GM12874 (cell line): ENCODE results near the gene ZNG1C.
"Not testable (repeated sequence)": the region's sequence is repeated elsewhere in the genome, so short reads cannot be mapped to it uniquely, and the experiment has no call there.

Experiments used
- TF ChIP-seq, protein P1 (sequence below): IDR thresholded peaks from 2 replicates; pipeline ENCODE4 v1.5.1; 2011; ENCODE audit warnings: low read depth, mild to moderate bottlenecking, control low read depth, low read length, moderate library complexity; ENCODE audit not compliant: insufficient read depth

Gene ZNG1C

DNA sequence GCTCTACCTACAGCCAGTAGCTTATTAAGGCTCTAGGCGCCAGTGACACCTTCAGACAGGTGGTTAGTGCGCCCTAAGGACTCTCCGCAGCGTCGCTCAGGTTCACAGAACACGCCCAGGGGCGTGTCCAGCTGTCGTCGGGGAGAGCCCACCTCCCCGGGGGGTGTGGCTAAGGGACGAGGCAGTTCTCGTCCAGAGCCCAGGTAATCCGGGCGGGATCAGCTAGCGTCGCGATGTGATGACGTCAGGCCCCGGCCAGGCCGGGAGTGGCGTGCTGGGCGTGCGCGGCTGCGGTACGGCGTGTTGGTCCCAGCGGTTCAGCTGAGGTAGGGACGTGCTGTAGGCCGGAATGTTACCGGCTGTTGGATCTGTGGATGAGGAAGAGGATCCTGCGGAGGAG lies at the start of gene ZNG1C:
ZNG1C (plus strand) TSS at position 301 of the 400 bp plus-strand sequence; CDS start at position 350, 49 bp downstream.
- TF ChIP-seq, protein P1, sequence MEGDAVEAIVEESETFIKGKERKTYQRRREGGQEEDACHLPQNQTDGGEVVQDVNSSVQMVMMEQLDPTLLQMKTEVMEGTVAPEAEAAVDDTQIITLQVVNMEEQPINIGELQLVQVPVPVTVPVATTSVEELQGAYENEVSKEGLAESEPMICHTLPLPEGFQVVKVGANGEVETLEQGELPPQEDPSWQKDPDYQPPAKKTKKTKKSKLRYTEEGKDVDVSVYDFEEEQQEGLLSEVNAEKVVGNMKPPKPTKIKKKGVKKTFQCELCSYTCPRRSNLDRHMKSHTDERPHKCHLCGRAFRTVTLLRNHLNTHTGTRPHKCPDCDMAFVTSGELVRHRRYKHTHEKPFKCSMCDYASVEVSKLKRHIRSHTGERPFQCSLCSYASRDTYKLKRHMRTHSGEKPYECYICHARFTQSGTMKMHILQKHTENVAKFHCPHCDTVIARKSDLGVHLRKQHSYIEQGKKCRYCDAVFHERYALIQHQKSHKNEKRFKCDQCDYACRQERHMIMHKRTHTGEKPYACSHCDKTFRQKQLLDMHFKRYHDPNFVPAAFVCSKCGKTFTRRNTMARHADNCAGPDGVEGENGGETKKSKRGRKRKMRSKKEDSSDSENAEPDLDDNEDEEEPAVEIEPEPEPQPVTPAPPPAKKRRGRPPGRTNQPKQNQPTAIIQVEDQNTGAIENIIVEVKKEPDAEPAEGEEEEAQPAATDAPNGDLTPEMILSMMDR, result not testable (repeated sequence)

- TF ChIP-seq, protein P1, result not testable (repeated sequence)
Measured at GRCh38 chr9:68302567-68302966, 60.8 kb downstream of the ZNG1C start, which contains the start of gene FOXD4L3. Gene FOXD4L3 (plus strand): TSS chr9:68302867. CDS start chr9:68302952, 85 bp downstream.
